ENCODE results near the gene RPS14.

- TF ChIP-seq EZH2 (IDR thresholded peaks at IDR 0.05; ENCODE audit: borderline replicate concordance, low read length), result no peak
- TF ChIP-seq CTCF (conservative IDR thresholded peaks at IDR 0.05 in 1 of 2, IDR thresholded peaks at IDR 0.05 in 1 of 2; ENCODE audit: extremely low read depth in 1 of 2, insufficient read depth in 1 of 2, low read depth in 1 of 2, low read length in 2 of 2), result no peak
Measured at GRCh38 chr5:150498501-150498900, 49.0 kb upstream of the RPS14 start.

Data from mammary epithelial cell (primary cell).